Hepatocyte (in vitro differentiated cells): Measurements from ENCODE around the gene ALOX12B. TPM values are rescaled to one million over a fixed set of nuclear protein-coding genes. Genes with fewer than 3 reads are reported as not detected.
A peak's percentile ranks its signal among the peaks of the same experiment; 100 is the strongest.

Experiments used
- DNase-seq: peaks from one replicate; pipeline ENCODE4 v3.0.0-alpha.2; 2016; ENCODE audit warnings: low spot score
- H2AFZ ChIP-seq: fragments of 200-600 bp; sonication (generic); 2 replicates; pipeline ENCODE4 v1.6.0; 2016; ENCODE audit warnings: antibody characterized with exemption, mild to moderate bottlenecking
- H3K27ac ChIP-seq: fragments of 200-600 bp; sonication (generic); 2 replicates; pipeline ENCODE4 v1.5.1; 2016; ENCODE audit warnings: mild to moderate bottlenecking
- H3K27me3 ChIP-seq: fragments of 200-600 bp; sonication (generic); 2 replicates; pipeline ENCODE4 v1.6.1; 2016
- H3K36me3 ChIP-seq: fragments of 200-600 bp; sonication (generic); replicated peaks from 2 replicates; pipeline ENCODE4 v1.5.1; 2016; ENCODE audit warnings: low read depth; ENCODE audit not compliant: insufficient read depth
- H3K4me1 ChIP-seq: fragments of 200-600 bp; sonication (generic); 2 replicates; pipeline ENCODE4 v1.5.1; 2016; ENCODE audit warnings: mild to moderate bottlenecking, moderate library complexity; ENCODE audit not compliant: insufficient read depth
- H3K4me2 ChIP-seq: fragments of 200-600 bp; sonication (generic); 2 replicates; pipeline ENCODE4 v1.6.0; 2016
- H3K4me3 ChIP-seq: fragments of 200-600 bp; sonication (generic); 2 replicates; pipeline ENCODE4 v1.5.1; 2016; ENCODE audit warnings: mild to moderate bottlenecking
- H3K79me2 ChIP-seq: fragments of 200-600 bp; sonication (generic); 2 replicates; pipeline ENCODE4 v1.6.0; 2017; ENCODE audit warnings: mild to moderate bottlenecking
- H3K9me2 ChIP-seq: fragments of 200-600 bp; sonication (generic); replicated peaks from 2 replicates; pipeline ENCODE4 v1.6.0; 2017; ENCODE audit warnings: mild to moderate bottlenecking; ENCODE audit not compliant: insufficient read depth
- H3K9me3 ChIP-seq: fragments of 200-600 bp; sonication (generic); 2 replicates; pipeline ENCODE4 v1.5.1; 2016; ENCODE audit warnings: low read depth, mild to moderate bottlenecking
- H4K20me1 ChIP-seq: fragments of 200-600 bp; sonication (generic); 2 replicates; pipeline ENCODE4 v1.6.0; 2016; ENCODE audit warnings: mild to moderate bottlenecking; ENCODE audit not compliant: insufficient read depth, poor library complexity, severe bottlenecking
- EZH2 ChIP-seq: fragments of 200-600 bp; sonication (generic); IDR thresholded peaks from 2 replicates; pipeline ENCODE4 v1.6.1; 2016; ENCODE audit warnings: antibody characterized with exemption, mild to moderate bottlenecking, borderline replicate concordance
- EZH2phosphoT487 ChIP-seq: fragments of 200-600 bp; sonication (generic); IDR thresholded peaks from one replicate; pipeline ENCODE4 v1.6.1; 2018; ENCODE audit warnings: antibody characterized with exemption, mild to moderate bottlenecking, low read depth, moderate library complexity; ENCODE audit not compliant: unreplicated experiment, severe bottlenecking
- WGBS: methylation state at CpG from one replicate; pipeline ENCODE4 v1.1.6; 2016; ENCODE audit warnings: low lambda C conversion rate; ENCODE audit errors: missing lambda C conversion rate; 5-methylcytosine and 5-hydroxymethylcytosine counted together
- polyA plus RNA-seq: library from polyadenylated mRNA; unstranded; fragments of >200 nt; fragmentation: Nextera tagmentation; extraction: Ambion mirVana; gene quantifications from 2 replicates; pipeline ENCODE4 v1.2.1, GENCODE V29; 2016
- total RNA-seq: library from RNA; depleted of rRNA; stranded (reverse); fragments of >200 nt; gene quantifications from 2 replicates; pipeline ENCODE4 v1.2.3, GENCODE V29; 2014
- TF ChIP-seq, protein P1 (sequence below): fragments of 200-600 bp; sonication (generic); IDR thresholded peaks from 2 replicates; pipeline ENCODE4 v1.5.1; 2016; ENCODE audit warnings: antibody characterized with exemption, mild to moderate bottlenecking; ENCODE audit not compliant: poor library complexity

Gene ALOX12B
- total and polyA plus RNA-seq, 2 experiments from 2014 or later: 1.8 to 2.0 TPM

DNA sequence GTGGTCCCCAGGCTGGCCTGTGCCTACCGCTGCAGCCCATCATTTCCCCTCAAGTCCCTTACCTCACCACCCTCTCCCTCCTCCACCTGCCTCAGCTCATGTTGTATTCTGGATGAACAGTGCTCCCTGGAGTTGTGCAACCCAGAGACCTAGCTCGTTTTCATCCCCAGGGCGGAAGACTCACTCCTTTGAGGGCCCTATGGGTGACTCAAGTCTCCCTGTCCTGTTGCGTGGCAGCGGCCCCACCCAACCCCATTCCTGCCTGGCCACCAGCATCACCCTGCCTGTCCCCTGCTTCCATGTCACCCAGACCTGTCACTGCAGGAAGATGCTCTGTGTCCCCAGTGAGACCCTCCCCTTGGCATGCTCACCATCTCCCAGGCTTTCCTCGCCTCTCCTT lies 3.3 kb downstream of the ALOX12B start:
- 93% methylated on average over 6 of the region's 6 CpGs for WGBS
- no peaks in the 10 kb centered on the region for H4K20me1 ChIP-seq
- TF ChIP-seq, protein P1, sequence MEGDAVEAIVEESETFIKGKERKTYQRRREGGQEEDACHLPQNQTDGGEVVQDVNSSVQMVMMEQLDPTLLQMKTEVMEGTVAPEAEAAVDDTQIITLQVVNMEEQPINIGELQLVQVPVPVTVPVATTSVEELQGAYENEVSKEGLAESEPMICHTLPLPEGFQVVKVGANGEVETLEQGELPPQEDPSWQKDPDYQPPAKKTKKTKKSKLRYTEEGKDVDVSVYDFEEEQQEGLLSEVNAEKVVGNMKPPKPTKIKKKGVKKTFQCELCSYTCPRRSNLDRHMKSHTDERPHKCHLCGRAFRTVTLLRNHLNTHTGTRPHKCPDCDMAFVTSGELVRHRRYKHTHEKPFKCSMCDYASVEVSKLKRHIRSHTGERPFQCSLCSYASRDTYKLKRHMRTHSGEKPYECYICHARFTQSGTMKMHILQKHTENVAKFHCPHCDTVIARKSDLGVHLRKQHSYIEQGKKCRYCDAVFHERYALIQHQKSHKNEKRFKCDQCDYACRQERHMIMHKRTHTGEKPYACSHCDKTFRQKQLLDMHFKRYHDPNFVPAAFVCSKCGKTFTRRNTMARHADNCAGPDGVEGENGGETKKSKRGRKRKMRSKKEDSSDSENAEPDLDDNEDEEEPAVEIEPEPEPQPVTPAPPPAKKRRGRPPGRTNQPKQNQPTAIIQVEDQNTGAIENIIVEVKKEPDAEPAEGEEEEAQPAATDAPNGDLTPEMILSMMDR: no peak
- TF ChIP-seq EZH2phosphoT487 (no peak), EZH2 (no peak)
- no peaks in the 10 kb centered on the region for H3K9me3 ChIP-seq
- H3K4me2 ChIP-seq: no peak overlapping the region
- no peak for DNase-seq
- H3K27me3 ChIP-seq: peaks cover 5% of the 10 kb centered on the region
- no peaks in the 10 kb centered on the region for H3K79me2 ChIP-seq
- H3K4me3 ChIP-seq: no peak overlapping the region
- no peak overlapping the region for H3K27ac ChIP-seq
- no peak overlapping the region for H2AFZ ChIP-seq
- peaks cover 5% of the 10 kb centered on the region for H3K4me1 ChIP-seq
- H3K9me2 ChIP-seq: no peaks in the 10 kb centered on the region
- H3K36me3 ChIP-seq: no peaks in the 10 kb centered on the region

DNA sequence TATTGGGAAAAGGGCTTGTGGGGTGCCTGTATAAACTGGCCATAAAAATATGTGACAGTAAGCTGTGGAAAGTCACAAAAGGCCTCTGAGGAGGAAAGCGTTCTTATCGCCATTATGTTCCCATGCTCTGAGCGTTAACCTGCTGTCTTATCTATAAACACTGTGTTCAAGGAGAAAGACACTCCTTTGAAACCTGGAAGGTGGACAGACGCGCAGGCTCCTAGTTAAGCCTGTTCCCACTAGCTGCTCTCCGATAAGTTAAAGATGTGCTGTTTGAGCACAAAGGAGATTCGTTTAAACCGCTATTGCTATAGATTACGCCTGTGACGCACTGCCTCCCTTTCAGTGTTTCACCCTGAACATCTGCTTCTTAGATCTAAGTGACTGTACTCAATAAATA lies 5.2 kb downstream of the ALOX12B start:
- Histone ChIP-seq H3K36me3 (no peaks in the 10 kb centered on the region), H3K4me1 (peaks cover 5% of the 10 kb centered on the region), H2AFZ (no peak overlapping the region), H3K9me2 (no peaks in the 10 kb centered on the region), H3K4me2 (peak overlapping the region; percentile 37), H3K9me3 (no peaks in the 10 kb centered on the region), H3K79me2 (no peaks in the 10 kb centered on the region), H3K27ac (peak overlapping the region; percentile 71), H3K4me3 (no peak overlapping the region), H3K27me3 (peaks cover 4% of the 10 kb centered on the region), H4K20me1 (no peaks in the 10 kb centered on the region)
- no peak for TF ChIP-seq EZH2
- no peak for TF ChIP-seq EZH2phosphoT487
- TF ChIP-seq, protein P1: no peak
- DNase-seq: peak; percentile 47
- WGBS: 50% methylated on average over 10 of the region's 10 CpGs

DNA sequence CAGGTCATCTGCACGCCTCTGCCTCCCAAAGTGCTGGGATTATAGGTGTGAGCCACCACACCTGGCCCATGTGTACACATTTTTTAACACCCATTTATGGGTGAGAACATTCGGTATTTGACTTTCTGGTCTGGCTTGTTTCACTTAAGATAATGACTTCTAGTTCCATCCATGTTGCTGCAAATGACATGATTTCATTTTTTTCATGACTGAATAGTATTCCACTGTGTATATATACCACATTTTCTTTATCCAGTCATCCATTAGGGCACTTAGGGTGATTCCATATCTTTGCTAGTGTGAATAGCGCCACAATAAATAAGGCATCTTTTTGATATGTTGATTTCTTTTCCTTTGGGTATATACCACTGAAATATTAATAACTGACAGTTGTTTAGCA lies 5.6 kb downstream of the ALOX12B start:
- 96% methylated on average over 3 of the region's 3 CpGs for WGBS
- peak overlapping the region; percentile 37 for H3K4me2 ChIP-seq
- TF ChIP-seq EZH2phosphoT487: no peak
- TF ChIP-seq, protein P1: no peak
- TF ChIP-seq EZH2: no peak
- H3K27me3 ChIP-seq: peaks cover 5% of the 10 kb centered on the region
- peaks cover 5% of the 10 kb centered on the region for H3K4me1 ChIP-seq
- no peaks in the 10 kb centered on the region for H3K9me3 ChIP-seq
- no peaks in the 10 kb centered on the region for H4K20me1 ChIP-seq
- H2AFZ ChIP-seq: no peak overlapping the region
- no peaks in the 10 kb centered on the region for H3K36me3 ChIP-seq
- no peak for DNase-seq
- peak overlapping the region; percentile 67 for H3K27ac ChIP-seq
- no peaks in the 10 kb centered on the region for H3K79me2 ChIP-seq
- no peaks in the 10 kb centered on the region for H3K9me2 ChIP-seq
- H3K4me3 ChIP-seq: no peak overlapping the region

DNA sequence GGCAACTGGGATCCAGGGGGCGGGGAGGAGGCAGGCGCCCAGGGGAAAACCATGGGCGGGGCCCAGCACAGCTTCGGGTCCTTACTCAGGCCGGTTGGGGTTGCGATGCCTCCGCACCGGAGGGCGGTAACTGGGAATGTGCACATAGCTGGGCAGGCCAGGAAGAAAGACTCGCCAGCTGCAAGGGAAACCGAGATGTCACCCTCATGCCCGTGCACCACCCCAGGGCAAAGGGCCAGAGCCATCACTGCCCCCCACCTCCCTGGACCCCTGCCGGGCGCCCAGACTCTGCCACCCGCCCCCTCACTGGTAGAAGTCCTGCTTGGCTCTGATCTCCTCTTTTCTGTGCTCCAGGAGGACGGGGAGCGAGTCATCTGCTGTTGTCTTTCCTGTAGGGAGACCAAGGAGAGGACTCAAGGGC lies 6.7 kb downstream of the ALOX12B start:
- no peak for DNase-seq
- Histone ChIP-seq H3K27me3 (peaks cover 5% of the 10 kb centered on the region), H3K36me3 (no peaks in the 10 kb centered on the region), H3K4me2 (peak overlapping the region; percentile 97), H3K79me2 (no peaks in the 10 kb centered on the region), H3K27ac (no peak overlapping the region), H3K9me3 (no peaks in the 10 kb centered on the region), H3K9me2 (no peaks in the 10 kb centered on the region), H4K20me1 (no peaks in the 10 kb centered on the region), H2AFZ (no peak overlapping the region), H3K4me3 (no peak overlapping the region), H3K4me1 (peaks cover 5% of the 10 kb centered on the region)
- no peak for TF ChIP-seq EZH2phosphoT487
- TF ChIP-seq, protein P1: no peak
- TF ChIP-seq EZH2: no peak
- WGBS: 86% methylated on average over 5 of the region's 17 CpGs
